Urinary bladder (tissue), 4 donors: Measurements from ENCODE around the gene OSBPL2. TPM values are rescaled to one million over a fixed set of nuclear protein-coding genes. Genes with fewer than 3 reads are reported as not detected.

Experiments
- DNase-seq: peaks from one replicate; pipeline ENCODE4 v3.0.0-alpha.2; 2015; ENCODE audit errors: extremely low spot score
- H3K27ac ChIP-seq: one replicate; pipeline ENCODE4 v1.5.1; 2013; ENCODE audit warnings: low read depth, mild to moderate bottlenecking, moderate library complexity
- H3K36me3 ChIP-seq: one replicate; pipeline ENCODE4 v1.6.1; 2013; ENCODE audit warnings: mild to moderate bottlenecking, moderate library complexity; ENCODE audit not compliant: insufficient read depth
- H3K4me1 ChIP-seq: one replicate; pipeline ENCODE4 v1.6.1; 2013; ENCODE audit warnings: mild to moderate bottlenecking, moderate library complexity; ENCODE audit not compliant: insufficient read depth
- H3K4me3 ChIP-seq: one replicate; pipeline ENCODE4 v1.5.1; 2013; ENCODE audit warnings: low read depth, low read length
- WGBS: extraction: QIAGEN DNeasy Blood & Tissue Kit; methylation state at CpG from one replicate; pipeline ENCODE4 v1.1.7; 2013; 5-methylcytosine and 5-hydroxymethylcytosine counted together
- polyA plus RNA-seq: library from polyadenylated mRNA; stranded (reverse); fragments of 200-250 nt; gene quantifications from one replicate; pipeline ENCODE4 v1.2.3, GENCODE V29; 2013
- total RNA-seq: library from RNA; depleted of rRNA; stranded (reverse); fragments of >200 nt; gene quantifications from one replicate; pipeline ENCODE4 v1.2.3, GENCODE V29; 2014
- donor health status: healthy with polysubstance abuse.
- donor health status: healthy.

OSBPL2 gene
- total and polyA plus RNA-seq, 2 donors, result 24.7 to 40.1 TPM

GRCh38 chr20:62200491-62201172 is 37.7 kb upstream of the OSBPL2 start:
- 96% methylated on average over 38 of the region's 38 CpGs for WGBS
- H3K4me3 ChIP-seq, result no peak overlapping the region
- no peak for DNase-seq

GRCh38 chr20:62201173-62202082 is 36.9 kb upstream of the OSBPL2 start:
- no peak overlapping the region for H3K27ac ChIP-seq
- no peaks in the 10 kb centered on the region for H3K4me1 ChIP-seq
- no peak for DNase-seq
- WGBS, result 90% methylated on average over 38 of the region's 38 CpGs
- H3K36me3 ChIP-seq, result peaks cover 8% of the 10 kb centered on the region
- H3K4me3 ChIP-seq, result no peak overlapping the region

More at GRCh38 chr20:62200491-62201172, 37.7 kb upstream of the OSBPL2 start:
- Histone ChIP-seq H3K27ac (no peak overlapping the region), H3K4me1 (no peaks in the 10 kb centered on the region), H3K36me3 (peaks cover 8% of the 10 kb centered on the region)

- no peak overlapping the region for H3K4me3 ChIP-seq
- H3K36me3 ChIP-seq, result peaks cover 8% of the 10 kb centered on the region
- no peak for DNase-seq
- H3K4me1 ChIP-seq, result no peaks in the 10 kb centered on the region
- WGBS, result 84% methylated on average over 5 of the region's 5 CpGs
- no peak overlapping the region for H3K27ac ChIP-seq
These were observed 36.3 kb upstream of the OSBPL2 start for GRCh38 chr20:62202083-62202395.

GRCh38 chr20:62202676-62203377 is 35.5 kb upstream of the OSBPL2 start:
- Histone ChIP-seq H3K4me3 (no peak overlapping the region), H3K36me3 (peaks cover 8% of the 10 kb centered on the region), H3K4me1 (no peaks in the 10 kb centered on the region), H3K27ac (no peak overlapping the region)
- 86% methylated on average over 23 of the region's 23 CpGs for WGBS
- DNase-seq, result no peak

- H3K4me1 ChIP-seq, result no peaks in the 10 kb centered on the region
- 85% methylated on average over 22 of the region's 22 CpGs for WGBS
- H3K27ac ChIP-seq, result no peak overlapping the region
- no peak for DNase-seq
- H3K36me3 ChIP-seq, result peaks cover 6% of the 10 kb centered on the region
- H3K4me3 ChIP-seq, result no peak overlapping the region
These were observed 34.8 kb upstream of the OSBPL2 start for GRCh38 chr20:62203378-62204030.

GRCh38 chr20:62205618-62206387 is 32.5 kb upstream of the OSBPL2 start:
- DNase-seq, result no peak
- WGBS, result 90% methylated on average over 38 of the region's 38 CpGs
- Histone ChIP-seq H3K4me1 (no peaks in the 10 kb centered on the region), H3K4me3 (no peak overlapping the region), H3K36me3 (peaks cover 4% of the 10 kb centered on the region), H3K27ac (no peak overlapping the region)

- 88% methylated on average over 17 of the region's 17 CpGs for WGBS
- H3K27ac ChIP-seq, result no peak overlapping the region
- no peak overlapping the region for H3K4me3 ChIP-seq
- no peak for DNase-seq
- H3K4me1 ChIP-seq, result no peaks in the 10 kb centered on the region
- H3K36me3 ChIP-seq, result peaks cover 1% of the 10 kb centered on the region
These were observed 31.9 kb upstream of the OSBPL2 start for GRCh38 chr20:62206388-62206775.

- WGBS, result 72% methylated on average over 19 of the region's 19 CpGs
- H3K27ac ChIP-seq, result no peak overlapping the region
- H3K4me1 ChIP-seq, result no peaks in the 10 kb centered on the region
- no peak for DNase-seq
- no peaks in the 10 kb centered on the region for H3K36me3 ChIP-seq
- H3K4me3 ChIP-seq, result no peak overlapping the region
These were observed 30.1 kb upstream of the OSBPL2 start for GRCh38 chr20:62208061-62208794.

- H3K4me1 ChIP-seq, result no peaks in the 10 kb centered on the region
- H3K4me3 ChIP-seq, result no peak overlapping the region
- no peak for DNase-seq
- H3K36me3 ChIP-seq, result no peaks in the 10 kb centered on the region
- WGBS, result 43% methylated on average over 27 of the region's 27 CpGs
- no peak overlapping the region for H3K27ac ChIP-seq
These were observed 29.2 kb upstream of the OSBPL2 start for GRCh38 chr20:62208795-62209755.

- H3K4me3 ChIP-seq, result no peak overlapping the region
- WGBS, result 58% methylated on average over 17 of the region's 17 CpGs
These were observed 28.3 kb upstream of the OSBPL2 start for GRCh38 chr20:62209850-62210495.

GRCh38 chr20:62210496-62210855 is 27.8 kb upstream of the OSBPL2 start:
- no peaks in the 10 kb centered on the region for H3K4me1 ChIP-seq
- no peaks in the 10 kb centered on the region for H3K36me3 ChIP-seq
- H3K27ac ChIP-seq, result no peak overlapping the region
- DNase-seq, result no peak
- WGBS, result 58% methylated on average over 21 of the region's 21 CpGs
- H3K4me3 ChIP-seq, result no peak overlapping the region

More at GRCh38 chr20:62209850-62210495, 28.3 kb upstream of the OSBPL2 start:
- H3K36me3 ChIP-seq, result no peaks in the 10 kb centered on the region
- no peaks in the 10 kb centered on the region for H3K4me1 ChIP-seq
- no peak for DNase-seq
- H3K27ac ChIP-seq, result no peak overlapping the region
